ENCODE results near the gene UPB1. TPM values are rescaled to one million over a fixed set of nuclear protein-coding genes. Genes with fewer than 3 reads are reported as not detected.
A peak's percentile ranks its signal among the peaks of the same experiment; 100 is the strongest.

Gene UPB1
- total RNA-seq, 1 donor from 2014 or later = not detected

GRCh38 chr22:24553597-24554312, 58.6 kb downstream of the UPB1 start:
- Histone ChIP-seq H3K9me3 (no peaks in the 10 kb centered on the region), H3K4me3 (peak overlapping the region; percentile 81 to 90), H3K4me1 (peaks cover 20 to 30% of the 10 kb centered on the region in 2 donors), H3K27ac (peak overlapping the region; percentile 94 to 99), H3K36me3 (peaks cover 13 to 15% of the 10 kb centered on the region in 2 donors), H3K27me3 (no peaks in the 10 kb centered on the region)
- intact Hi-C loops (cut with DNase I) = loop anchor here (2.0 kb wide), 1 partner anchor 39 kb away; the partner anchor contains the start of gene LRRC75B
- TF ChIP-seq CTCF (IDR thresholded peaks at IDR 0.05) = no peak
- DNase-seq (ENCODE audit: low spot score in 2 of 2) = no peak

GRCh38 chr22:24554313-24555164, 59.4 kb downstream of the UPB1 start, which contains the start of gene GUCD1:
TSS of gene GUCD1 (minus strand) at chr22:24555138. CDS start at chr22:24554991, 147 bp downstream.
- Histone ChIP-seq H3K27me3 (no peaks in the 10 kb centered on the region), H3K36me3 (peaks cover 15 to 20% of the 10 kb centered on the region in 2 donors), H3K27ac (peak within 1 kb of the TSS; percentile 98 to 99), H3K9me3 (no peaks in the 10 kb centered on the region), H3K4me1 (peaks cover 20 to 31% of the 10 kb centered on the region in 2 donors), H3K4me3 (peak within 1 kb of the TSS; percentile 81 to 93)
- intact Hi-C loops (cut with DNase I) = loop anchor here (1.0 to 2.0 kb wide), 2 partner anchors 9 to 38 kb away; partner anchors contain the start of gene LRRC75B
- no peak for TF ChIP-seq CTCF (IDR thresholded peaks at IDR 0.05)
- DNase-seq (ENCODE audit: low spot score in 2 of 2) = no peak

- H3K4me1 ChIP-seq = peaks cover 20 to 32% of the 10 kb centered on the region in 2 donors
- no peak for TF ChIP-seq CTCF (IDR thresholded peaks at IDR 0.05)
- intact Hi-C loops (cut with DNase I) = loop anchor here (1.0 to 2.0 kb wide), 2 partner anchors 10 to 37 kb away; partner anchors contain the start of gene LRRC75B
These were observed 60.3 kb downstream of the UPB1 start, which contains the start of gene SNRPD3 for GRCh38 chr22:24555165-24556039. TSS of gene SNRPD3 (plus strand) at chr22:24555999. CDS start at chr22:24557675, 1,676 bp downstream.

GRCh38 chr22:24559471-24559870, 64.3 kb downstream of the UPB1 start:
- no peak for DNase-seq (ENCODE audit: low spot score in 2 of 2)
- no peaks in the 10 kb centered on the region for H3K27me3 ChIP-seq
- H3K4me3 ChIP-seq = no peak overlapping the region
- intact Hi-C loops (cut with DNase I) = no loop called here
- H3K9me3 ChIP-seq = no peaks in the 10 kb centered on the region
- no peak overlapping the region for H3K27ac ChIP-seq
- H3K4me1 ChIP-seq = peaks cover 12 to 19% of the 10 kb centered on the region in 2 donors
- peaks cover 26 to 30% of the 10 kb centered on the region in 2 donors for H3K36me3 ChIP-seq
- no peak for TF ChIP-seq CTCF (IDR thresholded peaks at IDR 0.05)

More at GRCh38 chr22:24555165-24556039, 60.3 kb downstream of the UPB1 start, which contains the start of gene SNRPD3:
- Histone ChIP-seq H3K27ac (peak within 1 kb of the TSS; percentile 98 to 99), H3K4me3 (peak within 1 kb of the TSS; percentile 81 to 93), H3K36me3 (peaks cover 15 to 22% of the 10 kb centered on the region in 2 donors), H3K27me3 (no peaks in the 10 kb centered on the region), H3K9me3 (no peaks in the 10 kb centered on the region)
- peak; percentile 99 to 100 for DNase-seq (ENCODE audit: low spot score in 2 of 2)

- no peak overlapping the region for H3K27ac ChIP-seq
- intact Hi-C loops (cut with DNase I) = no loop called here
- H3K36me3 ChIP-seq = peaks cover 24 to 30% of the 10 kb centered on the region in 2 donors
- H3K9me3 ChIP-seq = no peaks in the 10 kb centered on the region
- TF ChIP-seq CTCF (IDR thresholded peaks at IDR 0.05) = no peak
- H3K4me1 ChIP-seq = peaks cover 0 to 3% of the 10 kb centered on the region in 2 donors
- DNase-seq (ENCODE audit: low spot score in 2 of 2) = no peak
- H3K27me3 ChIP-seq = no peaks in the 10 kb centered on the region
- H3K4me3 ChIP-seq = no peak overlapping the region
These were observed 68.1 kb downstream of the UPB1 start for GRCh38 chr22:24563246-24563645.

Measured in ascending aorta (tissue), 2 donors.